Small intestine (tissue), 7 donors: ENCODE results near the gene SPAG16. TPM values are rescaled to one million over a fixed set of nuclear protein-coding genes. Genes with fewer than 3 reads are reported as not detected.

ENCODE experiments used
- DNase-seq, 2 donors: peaks; one replicate each; pipeline versions ENCODE4 v3.0.0 to v3.0.0-alpha.2; 2013
- FAIRE-seq: peaks from 2 replicates; lab custom pipeline; 2012; peaks lifted over from hg19 to GRCh38; lab: Jason Lieb, UNC
- H3K27ac ChIP-seq, 3 donors: one replicate each; pipeline ENCODE4 v1.5.1; 2013; ENCODE audit warnings: low read length in 2 of 3, mild to moderate bottlenecking in 2 of 3, control low read depth in 1 of 3, inconsistent platforms in 1 of 3, low read depth in 1 of 3, moderate library complexity in 1 of 3
- H3K27me3 ChIP-seq, 3 donors: one replicate each; pipeline ENCODE4 v1.6.1; 2013; ENCODE audit warnings: low read length in 3 of 3, inconsistent platforms in 1 of 3; ENCODE audit not compliant: control insufficient read depth in 3 of 3, insufficient read depth in 3 of 3
- H3K36me3 ChIP-seq, 3 donors: one replicate each; pipeline ENCODE4 v1.6.1; 2013; ENCODE audit warnings: low read length in 3 of 3, inconsistent platforms in 1 of 3, low read depth in 1 of 3, mild to moderate bottlenecking in 1 of 3, moderate library complexity in 1 of 3; ENCODE audit not compliant: control insufficient read depth in 3 of 3, insufficient read depth in 2 of 3
- H3K4me1 ChIP-seq, 3 donors: one replicate each; pipeline ENCODE4 v1.6.1; 2013; ENCODE audit warnings: low read length in 2 of 3, inconsistent platforms in 1 of 3, low read depth in 1 of 3, mild to moderate bottlenecking in 1 of 3, moderate library complexity in 1 of 3; ENCODE audit not compliant: control insufficient read depth in 3 of 3, insufficient read depth in 2 of 3
- H3K4me3 ChIP-seq, 3 donors: one replicate each; pipeline ENCODE4 v1.5.1; 2013; ENCODE audit warnings: low read length in 3 of 3, control low read depth in 1 of 3, inconsistent platforms in 1 of 3, low read depth in 1 of 3, mild to moderate bottlenecking in 1 of 3, moderate library complexity in 1 of 3
- H3K9me3 ChIP-seq, 2 donors: one replicate each; pipeline ENCODE4 v1.6.1; 2013; ENCODE audit warnings: low read depth in 1 of 2, low read length in 1 of 2; ENCODE audit not compliant: control insufficient read depth in 2 of 2, insufficient read depth in 1 of 2
- WGBS, 3 donors: extraction: QIAGEN DNeasy Blood & Tissue Kit; methylation state at CpG; one replicate each; pipeline ENCODE4 v1.1.7; 2013; 5-methylcytosine and 5-hydroxymethylcytosine counted together
- polyA plus RNA-seq, 4 donors: library from polyadenylated mRNA; stranded (reverse) in 3 of 4; unstranded in 1 of 4; fragments of 200-250 nt in 3 of 4; fragments of 120-200 nt in 1 of 4; gene quantifications; one replicate each; pipeline versions ENCODE4 v1.2.1 to v1.2.3, GENCODE V29; 2013
- donor health status: healthy with polysubstance abuse.
- donor health status: control.
- donor health status: control.
- donor health status: Bipolar disorder and iron deficiency.
- donor health status: healthy.

The SPAG16 gene
- polyA plus RNA-seq, 4 donors, result 15.4 to 52.5 (median 18.9) TPM

- 89 to 95% (median 95%) methylated on average over 1 of the region's 1 CpG for WGBS, 3 donors
These were observed 1081.3 kb downstream of the SPAG16 start for GRCh38 chr2:214365549-214365948.

DNA sequence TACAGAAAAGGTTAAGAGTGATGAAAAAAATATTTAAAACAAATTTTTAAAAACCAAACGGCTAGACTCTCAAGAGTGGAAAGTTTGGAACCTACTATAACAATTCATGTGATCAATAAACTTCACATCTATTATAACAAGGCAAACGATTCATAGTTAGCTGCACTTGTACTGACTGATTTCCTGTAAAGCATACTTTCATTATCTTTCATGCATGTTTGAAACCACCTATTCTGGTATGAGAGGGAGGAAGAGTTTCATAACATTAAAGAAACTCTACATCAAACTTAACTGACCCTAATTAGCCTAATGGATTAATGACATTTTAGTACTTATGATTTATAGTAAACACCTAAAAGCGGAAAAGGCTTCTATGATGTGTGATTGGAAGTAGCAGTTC, 1082.9 kb downstream of the SPAG16 start:
- DNase-seq (no peak), FAIRE-seq (no peak)
- 46 to 59% (median 54%) methylated on average over 3 of the region's 3 CpGs for WGBS, 3 donors
- no peaks in the 10 kb centered on the region for H3K27me3 ChIP-seq
- no peaks in the 10 kb centered on the region for H3K36me3 ChIP-seq
- H3K4me3 ChIP-seq, result no peak overlapping the region
- no peaks in the 10 kb centered on the region for H3K9me3 ChIP-seq
- H3K27ac ChIP-seq, result no peak overlapping the region
- H3K4me1 ChIP-seq, result no peaks in the 10 kb centered on the region

More at GRCh38 chr2:214365549-214365948, 1081.3 kb downstream of the SPAG16 start:
- Histone ChIP-seq H3K9me3 (no peaks in the 10 kb centered on the region), H3K4me3 (no peak overlapping the region), H3K27me3 (no peaks in the 10 kb centered on the region), H3K27ac (no peak overlapping the region), H3K36me3 (no peaks in the 10 kb centered on the region), H3K4me1 (no peaks in the 10 kb centered on the region)
- DNase-seq, result no peak
- FAIRE-seq, result no peak

- no peak for FAIRE-seq
- H3K36me3 ChIP-seq, result no peaks in the 10 kb centered on the region
These were observed 1092.5 kb downstream of the SPAG16 start for GRCh38 chr2:214376618-214377285.

DNA sequence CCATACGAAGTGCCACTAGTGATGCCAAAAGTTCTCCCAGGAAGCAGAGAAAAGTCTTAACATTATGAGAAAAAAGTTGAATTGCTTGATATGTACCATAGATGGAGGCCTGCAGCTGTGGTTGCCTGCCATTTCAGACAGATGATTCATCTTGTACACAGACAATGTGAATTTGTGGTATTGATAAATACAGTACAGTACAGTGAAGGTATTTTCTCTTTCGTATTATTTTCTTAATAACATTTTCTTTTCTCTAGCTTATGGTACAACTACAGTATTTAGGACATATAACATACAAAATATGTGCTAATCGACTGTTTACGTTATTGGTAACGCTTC, 1093.0 kb downstream of the SPAG16 start:
- Histone ChIP-seq H3K4me3 (no peak overlapping the region), H3K36me3 (no peaks in the 10 kb centered on the region), H3K9me3 (no peaks in the 10 kb centered on the region), H3K27ac (no peak overlapping the region), H3K27me3 (no peaks in the 10 kb centered on the region), H3K4me1 (no peaks in the 10 kb centered on the region)
- no peak for FAIRE-seq
- no peak for DNase-seq
- WGBS, 3 donors, result 85 to 93% (median 86%) methylated on average over 5 of the region's 5 CpGs

More at GRCh38 chr2:214376618-214377285, 1092.5 kb downstream of the SPAG16 start:
- 76 to 79% (median 78%) methylated on average over 7 of the region's 7 CpGs for WGBS, 3 donors
- H3K4me3 ChIP-seq, result no peak overlapping the region
- H3K27me3 ChIP-seq, result no peaks in the 10 kb centered on the region
- H3K4me1 ChIP-seq, result no peaks in the 10 kb centered on the region
- no peaks in the 10 kb centered on the region for H3K9me3 ChIP-seq
- H3K27ac ChIP-seq, result no peak overlapping the region
- DNase-seq, result no peak

- no peak for DNase-seq
- Histone ChIP-seq H3K4me3 (no peak overlapping the region), H3K9me3 (no peaks in the 10 kb centered on the region), H3K27me3 (no peaks in the 10 kb centered on the region), H3K36me3 (no peaks in the 10 kb centered on the region), H3K4me1 (no peaks in the 10 kb centered on the region), H3K27ac (no peak overlapping the region)
- FAIRE-seq, result no peak
- 4 to 48% (median 18%) methylated on average over 3 of the region's 3 CpGs for WGBS, 3 donors
These were observed 1094.3 kb downstream of the SPAG16 start for GRCh38 chr2:214378455-214379103.

DNA sequence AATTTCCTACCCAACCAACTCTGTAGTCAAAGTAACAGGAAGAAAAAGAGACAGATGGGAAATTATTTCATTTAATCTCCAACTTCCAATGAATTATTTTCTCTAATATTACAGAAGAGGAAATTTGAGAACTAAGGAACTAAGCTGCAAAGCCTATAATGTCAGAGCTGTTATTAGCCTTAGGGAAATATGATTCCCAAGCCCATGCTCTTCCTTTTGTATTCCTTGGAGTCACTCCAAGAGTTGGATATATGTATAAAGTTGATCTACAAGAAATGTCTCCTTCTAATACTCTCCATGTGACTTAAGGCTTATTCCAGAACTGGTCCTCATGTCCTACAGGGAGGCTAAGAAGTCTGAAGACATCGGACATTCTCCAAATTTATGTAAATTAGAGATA, 1095.0 kb downstream of the SPAG16 start:
- DNase-seq, result no peak
- Histone ChIP-seq H3K4me1 (no peaks in the 10 kb centered on the region), H3K4me3 (no peak overlapping the region), H3K27ac (no peak overlapping the region), H3K36me3 (no peaks in the 10 kb centered on the region), H3K9me3 (no peaks in the 10 kb centered on the region), H3K27me3 (no peaks in the 10 kb centered on the region)
- FAIRE-seq, result no peak
- WGBS, 3 donors, result 84 to 88% (median 87%) methylated on average over 1 of the region's 1 CpG

DNA sequence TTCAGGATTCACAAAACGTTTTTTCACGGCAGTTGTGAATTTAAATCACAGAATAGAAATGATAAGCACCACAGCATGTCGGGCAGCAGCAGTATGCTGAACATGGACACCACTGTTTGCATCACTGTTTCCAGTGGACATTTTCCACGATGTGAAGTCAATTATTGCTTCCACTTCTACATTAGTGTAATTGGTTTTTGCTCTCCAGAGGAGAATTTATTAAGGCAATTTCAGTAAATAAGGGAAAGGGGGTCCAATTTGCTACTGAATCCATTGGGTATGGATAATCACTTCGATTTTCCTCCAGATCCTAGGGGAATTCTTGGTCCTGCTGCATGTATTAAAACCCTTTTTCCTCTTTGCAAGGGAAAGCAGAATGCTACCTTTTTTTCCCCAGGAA, 1096.4 kb downstream of the SPAG16 start:
- H3K27me3 ChIP-seq, result no peaks in the 10 kb centered on the region
- WGBS, 3 donors, result 43 to 65% (median 54%) methylated on average over 5 of the region's 5 CpGs
- no peaks in the 10 kb centered on the region for H3K9me3 ChIP-seq
- FAIRE-seq (no peak), DNase-seq (no peak)
- no peak overlapping the region for H3K27ac ChIP-seq
- H3K36me3 ChIP-seq, result no peaks in the 10 kb centered on the region
- H3K4me3 ChIP-seq, result no peak overlapping the region
- H3K4me1 ChIP-seq, result no peaks in the 10 kb centered on the region

DNA sequence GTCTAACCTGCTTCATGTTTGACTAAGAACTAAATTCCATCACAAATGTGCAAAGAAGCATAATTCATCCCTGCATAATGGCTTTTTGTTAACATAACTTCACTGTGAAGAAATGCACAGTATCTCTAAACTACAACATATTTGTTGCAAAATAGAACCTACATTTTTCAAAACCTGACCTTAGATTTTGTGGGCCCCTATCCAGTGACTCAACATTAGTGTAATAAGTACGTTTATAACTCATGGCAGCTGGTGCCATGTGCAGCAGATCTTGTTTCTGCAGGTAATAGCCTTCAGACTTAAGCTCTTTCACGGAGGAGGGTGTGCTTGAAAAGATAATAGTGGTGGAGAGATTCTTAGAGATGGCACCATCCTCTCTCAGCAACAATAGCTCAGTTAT, 1098.0 kb downstream of the SPAG16 start:
- H3K27me3 ChIP-seq, result no peaks in the 10 kb centered on the region
- no peaks in the 10 kb centered on the region for H3K36me3 ChIP-seq
- WGBS, 3 donors, result 38 to 60% (median 38%) methylated on average over 2 of the region's 2 CpGs
- DNase-seq (no peak), FAIRE-seq (no peak)
- H3K4me1 ChIP-seq, result no peaks in the 10 kb centered on the region
- H3K4me3 ChIP-seq, result no peak overlapping the region
- no peak overlapping the region for H3K27ac ChIP-seq
- H3K9me3 ChIP-seq, result no peaks in the 10 kb centered on the region
